K562 (cell line): Measurements from ENCODE around the gene TXNIP. TPM values are rescaled to one million over a fixed set of nuclear protein-coding genes. Genes with fewer than 3 reads are reported as not detected.

Source experiments
- ATAC-seq: fragments of 200-7000 bp; cut with Tn5 transposase; 3 replicates; pipeline ENCODE4 v1.9.1; 2020; ENCODE audit warnings: moderate library complexity
- BruUV-seq: library from RNA; stranded (reverse); fragments of 400-500 nt; replicated peaks from 2 replicates; lab custom pipeline; 2021; lab: Mats Ljungman, UMichigan
- CTCF ChIA-PET: fragments of 300-600 bp; formaldehyde crosslinking; extraction: SDS; loops from one replicate; lab custom pipeline; 2021; ENCODE audit warnings: low intra/inter-chr PET ratio; lab: Yijun Ruan, JAX
- POLR2A ChIA-PET: fragments of 300-600, 350-650 bp; sonication (Branson Sonifier 250); formaldehyde crosslinking; extraction: SDS; loops from one replicate; lab custom pipeline; 2021; ENCODE audit warnings: antibody characterized with exemption, inconsistent platforms; lab: Yijun Ruan, JAX
- DNase-seq, 4 experiments: peaks; one replicate each; pipeline versions ENCODE4 v3.0.0 to v3.0.0-alpha.2; 2011 to 2018; ENCODE audit warnings: low spot score in 3 of 4, mixed read lengths in 3 of 4; ENCODE audit errors: extremely low read depth in 1 of 4
- FAIRE-seq: peaks from 2 replicates; lab custom pipeline; 2011; peaks lifted over from hg19 to GRCh38; lab: Jason Lieb, UNC
- H2AFZ ChIP-seq: 2 replicates; pipeline ENCODE4 v1.6.0; 2011; ENCODE audit warnings: low read depth, low read length, control low read depth, inconsistent platforms
- H3K27ac ChIP-seq: fragments of 200-600 bp; 3 replicates; pipeline ENCODE4 v1.8.0; 2011; ENCODE audit warnings: low read depth, mild to moderate bottlenecking, control low read depth, inconsistent platforms, low read length, moderate library complexity, mixed read lengths; ENCODE audit errors: extremely low read depth
- H3K27me3 ChIP-seq, 2 experiments: fragments of 300-600 bp in 1 of 2; 2 replicates in 1 of 2; 3 replicates in 1 of 2; pipeline versions ENCODE4 v1.6.0 to v1.8.0; 2011; ENCODE audit warnings: inconsistent platforms in 2 of 2, low read length in 2 of 2, mild to moderate bottlenecking in 1 of 2, mixed read lengths in 1 of 2, moderate library complexity in 1 of 2; ENCODE audit not compliant: control insufficient read depth in 2 of 2, insufficient read depth in 2 of 2
- H3K36me3 ChIP-seq: fragments of 300-600 bp; 3 replicates; pipeline ENCODE4 v1.8.0; 2011; ENCODE audit warnings: mild to moderate bottlenecking, low read length, inconsistent platforms; ENCODE audit not compliant: control insufficient read depth, insufficient read depth
- H3K4me1 ChIP-seq, 2 experiments: fragments of 200-600 bp in 1 of 2; replicated peaks in 1 of 2; 2 replicates in 1 of 2; 3 replicates in 1 of 2; pipeline versions ENCODE4 v1.5.1 to v1.8.0; 2011; ENCODE audit warnings: inconsistent platforms in 2 of 2, low read length in 2 of 2, mild to moderate bottlenecking in 1 of 2, mixed read lengths in 1 of 2, moderate library complexity in 1 of 2; ENCODE audit not compliant: control insufficient read depth in 2 of 2, insufficient read depth in 2 of 2
- H3K4me2 ChIP-seq: 2 replicates; pipeline ENCODE4 v1.6.1; 2011; ENCODE audit warnings: low read length, control low read depth, inconsistent platforms, mixed read lengths; ENCODE audit not compliant: insufficient read depth
- H3K4me3 ChIP-seq: fragments of 200-600 bp; sonication (generic), shearing (Covaris generic); 2 replicates; pipeline ENCODE4 v1.5.1; 2016; ENCODE audit warnings: control low read depth, inconsistent platforms
- H3K79me2 ChIP-seq: fragments of 200-600 bp; 3 replicates; pipeline ENCODE4 v1.8.0; 2011; ENCODE audit warnings: low read length, inconsistent platforms; ENCODE audit not compliant: control insufficient read depth, insufficient read depth
- H3K9ac ChIP-seq, 2 experiments: 2 replicates each; pipeline versions ENCODE4 v1.6.0 to v1.6.1; 2011; ENCODE audit warnings: low read depth in 2 of 2, low read length in 2 of 2, control low read depth in 1 of 2, inconsistent platforms in 1 of 2, mild to moderate bottlenecking in 1 of 2, mixed read lengths in 1 of 2; ENCODE audit not compliant: insufficient read depth in 1 of 2
- H3K9me1 ChIP-seq: one replicate; pipeline ENCODE4 v1.6.0; 2011; ENCODE audit warnings: inconsistent platforms, mild to moderate bottlenecking, low read length, moderate library complexity; ENCODE audit not compliant: control insufficient read depth, insufficient read depth
- H3K9me3 ChIP-seq: replicated peaks from 2 replicates; pipeline ENCODE4 v1.5.1; 2011; ENCODE audit warnings: low read depth, low read length, inconsistent platforms; ENCODE audit not compliant: control insufficient read depth, insufficient read depth
- H4K20me1 ChIP-seq: replicated peaks from 2 replicates; pipeline ENCODE4 v1.6.1; 2011; ENCODE audit warnings: low read length, inconsistent platforms, mixed read lengths; ENCODE audit not compliant: control insufficient read depth, insufficient read depth
- FOXJ2 ChIP-seq: fragments of 200-800 bp; sonication (Bioruptor generic); IDR thresholded peaks from 2 replicates; pipeline ENCODE4 v1.6.1; 2016; ENCODE audit warnings: missing genetic modification characterization, missing compliant biosample characterization
- KLF13 ChIP-seq: fragments of 450-650 bp; IDR thresholded peaks from 2 replicates; pipeline ENCODE4 v1.6.1; 2016; ENCODE audit warnings: missing genetic modification characterization, low read depth, mild to moderate bottlenecking, missing compliant biosample characterization, moderate library complexity, borderline replicate concordance
- MTA3 ChIP-seq: fragments of 450-650 bp; formaldehyde crosslinking; IDR thresholded peaks from 2 replicates; pipeline ENCODE4 v1.6.1; 2017; ENCODE audit warnings: mild to moderate bottlenecking, borderline replicate concordance
- PCBP1 ChIP-seq: fragments of 200-400 bp; formaldehyde crosslinking; IDR thresholded peaks from 2 replicates; pipeline ENCODE4 v1.6.1; 2018; ENCODE audit warnings: mild to moderate bottlenecking, low read depth, low read length; ENCODE audit not compliant: poor library complexity, severe bottlenecking
- RBM34 ChIP-seq: fragments of 200-400 bp; formaldehyde crosslinking; IDR thresholded peaks from 2 replicates; pipeline ENCODE4 v1.6.1; 2018; ENCODE audit warnings: low read length, borderline replicate concordance; ENCODE audit not compliant: insufficient read depth
- SLC30A9 ChIP-seq: fragments of 250-450 bp; sonication (Bioruptor Pico); IDR thresholded peaks from 2 replicates; pipeline ENCODE4 v1.8.0; 2022; ENCODE audit warnings: mild to moderate bottlenecking, moderate library complexity
- SMAD2 ChIP-seq: fragments of 150-350 bp; IDR thresholded peaks from 2 replicates; pipeline ENCODE4 v1.6.1; 2014; ENCODE audit warnings: low read depth, mild to moderate bottlenecking, low read length
- SMARCC2 ChIP-seq: fragments of 450-650 bp; IDR thresholded peaks from 2 replicates; pipeline ENCODE4 v1.6.1; 2017; ENCODE audit warnings: antibody characterized with exemption, moderate library complexity, mild to moderate bottlenecking, low read depth
- ZBTB11 ChIP-seq, 3 experiments: fragments of 200-800 bp in 1 of 3; fragments of 250-450 bp in 1 of 3; fragments of 450-650 bp in 1 of 3; sonication (Bioruptor Pico) in 1 of 3; sonication (Bioruptor generic) in 1 of 3; formaldehyde crosslinking in 1 of 3; IDR thresholded peaks; 2 replicates each; pipeline versions ENCODE4 v1.6.1 to v1.8.0; 2016 to 2022; ENCODE audit warnings: mild to moderate bottlenecking in 2 of 3, missing genetic modification characterization in 2 of 3, missing compliant biosample characterization in 1 of 3, moderate library complexity in 1 of 3
- ZNF695 ChIP-seq: fragments of 450-650 bp; formaldehyde crosslinking; IDR thresholded peaks from 2 replicates; pipeline ENCODE4 v1.4.0; 2020; ENCODE audit warnings: mild to moderate bottlenecking, moderate library complexity
- WGBS: fragments of 100-300 bp; shearing (Covaris generic); methylation state at CpG from one replicate; pipeline ENCODE4 v1.1.6; 2016; ENCODE audit warnings: low coverage, mixed read lengths; ENCODE audit not compliant: insufficient coverage; ENCODE audit errors: missing lambda C conversion rate; 5-methylcytosine and 5-hydroxymethylcytosine counted together
- in situ Hi-C: fragments of 300-500 bp; cut with MboI; formaldehyde crosslinking; loops from 4 replicates; pipeline ENCODE4 v1.15.0; 2018; ENCODE audit warnings: inconsistent platforms, mixed read lengths
- intact Hi-C: fragments of 100-400 bp; cut with micrococcal nuclease; formaldehyde crosslinking; loops from 2 replicates; pipeline ENCODE4 v1.14.2; 2022
- polyA plus RNA-seq, 8 experiments: library from polyadenylated mRNA; depleted of rRNA in 4 of 8; stranded (reverse) in 5 of 8; unstranded in 3 of 8; fragments of >200 nt; fragmentation: Nextera tagmentation in 2 of 8; fragmentation: Illumina TruSeq in 1 of 8; extraction: Ambion mirVana in 2 of 8; extraction: Trizol in 1 of 8; gene quantifications; 2 replicates each; pipeline versions ENCODE4 v1.2.1 to v1.2.3, GENCODE V29; 2011 to 2014; ENCODE audit warnings: inconsistent platforms in 1 of 8, missing spikeins in 1 of 8
- total RNA-seq, 7 experiments: library from RNA; depleted of rRNA in 6 of 7; stranded (reverse); fragments of >200 nt in 6 of 7; fragmentation: Illumina TruSeq in 2 of 7; extraction: Trizol in 2 of 7; gene quantifications; 2 replicates each; pipeline versions ENCODE4 v1.2.1 to v1.2.3, GENCODE V29; 2011 to 2021; ENCODE audit warnings: low replicate concordance in 1 of 7
- TF ChIP-seq, protein P1 (sequence below): sonication (generic); formaldehyde crosslinking; IDR thresholded peaks from 2 replicates; pipeline ENCODE4 v1.9.0; 2022; ENCODE audit warnings: mild to moderate bottlenecking, missing genetic modification reagents
- TF ChIP-seq, protein P2 (sequence below): fragments of 450-650 bp; IDR thresholded peaks from 2 replicates; pipeline ENCODE4 v1.6.1; 2018; ENCODE audit not compliant: partially characterized antibody

The TXNIP gene
- total and polyA plus RNA-seq, 9 of the 15 experiments (the other 6 are each of a cell fraction or from before 2014, with no cell fraction given): 120 to 499 (median 257) TPM

DNA sequence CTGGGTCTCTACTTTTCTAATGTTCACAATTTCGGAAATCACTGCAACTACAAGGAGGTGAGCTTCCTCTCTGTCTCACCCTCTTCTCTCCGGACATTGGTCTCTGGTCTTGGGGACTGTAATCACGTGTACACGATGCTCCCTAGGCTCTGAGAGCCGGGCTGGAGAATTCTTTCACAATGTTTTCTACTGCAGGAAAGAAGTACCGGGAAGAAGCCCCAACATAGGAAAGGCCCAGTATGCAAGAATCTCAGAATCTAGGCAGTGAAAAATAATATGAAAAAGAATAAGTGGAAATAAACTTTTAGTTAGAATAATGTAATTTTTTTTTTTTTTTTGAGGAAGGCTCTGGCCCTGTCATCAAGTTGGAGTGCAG, 38.7 kb upstream of the TXNIP start:
- POLR2A ChIA-PET: interaction anchor here (0.5 to 7.7 kb wide), 8 partner anchors 9 to 192 kb away, joined by 3 to 183 read pairs (median 7); partner anchors contain the start of gene PIAS3
- Histone ChIP-seq H3K4me1 (peaks cover 5 to 8% of the 10 kb centered on the region in 2 experiments; a peak in 3 of 5 replicates), H3K9ac (peak overlapping the region; percentile 50 to 84), H3K27me3 (no peaks in the 10 kb centered on the region), H3K79me2 (no peaks in the 10 kb centered on the region), H3K36me3 (no peaks in the 10 kb centered on the region), H3K27ac (peak overlapping the region; percentile 25; the same call in 2 of the 3 replicates), H3K9me1 (no peaks in the 10 kb centered on the region), H3K4me2 (peak overlapping the region; percentile 71), H3K9me3 (no peaks in the 10 kb centered on the region), H4K20me1 (no peaks in the 10 kb centered on the region), H2AFZ (peak overlapping the region; percentile 86), H3K4me3 (peak overlapping the region; percentile 78)
- WGBS: 10% methylated on average over 6 of the region's 6 CpGs
- no TSS peak for BruUV-seq
- DNase-seq (peak in 1 of 4 experiments; percentile 63), FAIRE-seq (no peak), ATAC-seq (no peak)
- CTCF ChIA-PET: no interaction called here
- in situ Hi-C loops (loop anchor here (25.0 kb wide), 2 partner anchors 277 to 698 kb away; no protein-coding TSS in a partner anchor), intact Hi-C loops (no loop called here)
- TF ChIP-seq RBM34 (no peak), ZNF695 (CRISPR knock-in tag) (no peak), PCBP1 (no peak), SLC30A9 (CRISPR knock-in tag) (no peak), FOXJ2 (tag) (0 out of 2 replicates have a peak, but pooled peaks have one; percentile 45), SMARCC2 (peak; percentile 34; the same call in 1 of the 2 replicates), ZBTB11 (CRISPR knock-in tag; IDR thresholded peaks at IDR 0.05) (0 out of 6 replicates have a peak, but pooled peaks of 1 of the 3 experiments have one; percentile 12), MTA3 (no peak), SMAD2 (no peak), KLF13 (tag) (no peak)
- TF ChIP-seq, protein P1, sequence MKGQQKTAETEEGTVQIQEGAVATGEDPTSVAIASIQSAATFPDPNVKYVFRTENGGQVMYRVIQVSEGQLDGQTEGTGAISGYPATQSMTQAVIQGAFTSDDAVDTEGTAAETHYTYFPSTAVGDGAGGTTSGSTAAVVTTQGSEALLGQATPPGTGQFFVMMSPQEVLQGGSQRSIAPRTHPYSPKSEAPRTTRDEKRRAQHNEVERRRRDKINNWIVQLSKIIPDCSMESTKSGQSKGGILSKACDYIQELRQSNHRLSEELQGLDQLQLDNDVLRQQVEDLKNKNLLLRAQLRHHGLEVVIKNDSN (CRISPR knock-in tag): peak; percentile 54
- TF ChIP-seq, protein P2, sequence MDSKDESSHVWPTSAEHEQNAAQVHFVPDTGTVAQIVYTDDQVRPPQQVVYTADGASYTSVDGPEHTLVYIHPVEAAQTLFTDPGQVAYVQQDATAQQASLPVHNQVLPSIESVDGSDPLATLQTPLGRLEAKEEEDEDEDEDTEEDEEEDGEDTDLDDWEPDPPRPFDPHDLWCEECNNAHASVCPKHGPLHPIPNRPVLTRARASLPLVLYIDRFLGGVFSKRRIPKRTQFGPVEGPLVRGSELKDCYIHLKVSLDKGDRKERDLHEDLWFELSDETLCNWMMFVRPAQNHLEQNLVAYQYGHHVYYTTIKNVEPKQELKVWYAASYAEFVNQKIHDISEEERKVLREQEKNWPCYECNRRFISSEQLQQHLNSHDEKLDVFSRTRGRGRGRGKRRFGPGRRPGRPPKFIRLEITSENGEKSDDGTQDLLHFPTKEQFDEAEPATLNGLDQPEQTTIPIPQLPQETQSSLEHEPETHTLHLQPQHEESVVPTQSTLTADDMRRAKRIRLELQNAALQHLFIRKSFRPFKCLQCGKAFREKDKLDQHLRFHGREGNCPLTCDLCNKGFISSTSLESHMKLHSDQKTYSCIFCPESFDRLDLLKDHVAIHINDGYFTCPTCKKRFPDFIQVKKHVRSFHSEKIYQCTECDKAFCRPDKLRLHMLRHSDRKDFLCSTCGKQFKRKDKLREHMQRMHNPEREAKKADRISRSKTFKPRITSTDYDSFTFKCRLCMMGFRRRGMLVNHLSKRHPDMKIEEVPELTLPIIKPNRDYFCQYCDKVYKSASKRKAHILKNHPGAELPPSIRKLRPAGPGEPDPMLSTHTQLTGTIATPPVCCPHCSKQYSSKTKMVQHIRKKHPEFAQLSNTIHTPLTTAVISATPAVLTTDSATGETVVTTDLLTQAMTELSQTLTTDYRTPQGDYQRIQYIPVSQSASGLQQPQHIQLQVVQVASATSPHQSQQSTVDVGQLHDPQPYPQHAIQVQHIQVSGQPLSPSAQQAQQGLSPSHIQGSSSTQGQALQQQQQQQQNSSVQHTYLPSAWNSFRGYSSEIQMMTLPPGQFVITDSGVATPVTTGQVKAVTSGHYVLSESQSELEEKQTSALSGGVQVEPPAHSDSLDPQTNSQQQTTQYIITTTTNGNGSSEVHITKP: no peak
